ENCODE measurements around the gene DMD.

DNA sequence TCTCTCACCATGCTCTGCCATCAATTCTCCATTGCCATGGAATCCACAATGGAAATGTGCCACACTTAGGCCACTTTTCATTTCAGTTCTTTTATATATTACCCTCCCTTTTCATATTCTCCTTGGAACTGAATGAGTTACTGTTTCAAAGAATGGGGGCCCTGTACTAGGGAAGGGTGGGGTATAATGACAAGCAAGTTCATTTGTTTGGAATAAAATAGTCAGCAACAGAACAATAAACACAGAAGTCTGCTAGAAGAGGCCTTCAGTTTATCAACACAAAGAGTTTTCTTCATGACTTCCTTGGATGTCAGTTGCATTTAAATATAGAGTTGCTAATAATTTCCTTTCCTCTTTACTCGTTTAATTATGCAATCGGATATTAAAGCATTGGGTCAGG is 1661.2 kb downstream of the DMD start:
- TF ChIP-seq, protein P1, sequence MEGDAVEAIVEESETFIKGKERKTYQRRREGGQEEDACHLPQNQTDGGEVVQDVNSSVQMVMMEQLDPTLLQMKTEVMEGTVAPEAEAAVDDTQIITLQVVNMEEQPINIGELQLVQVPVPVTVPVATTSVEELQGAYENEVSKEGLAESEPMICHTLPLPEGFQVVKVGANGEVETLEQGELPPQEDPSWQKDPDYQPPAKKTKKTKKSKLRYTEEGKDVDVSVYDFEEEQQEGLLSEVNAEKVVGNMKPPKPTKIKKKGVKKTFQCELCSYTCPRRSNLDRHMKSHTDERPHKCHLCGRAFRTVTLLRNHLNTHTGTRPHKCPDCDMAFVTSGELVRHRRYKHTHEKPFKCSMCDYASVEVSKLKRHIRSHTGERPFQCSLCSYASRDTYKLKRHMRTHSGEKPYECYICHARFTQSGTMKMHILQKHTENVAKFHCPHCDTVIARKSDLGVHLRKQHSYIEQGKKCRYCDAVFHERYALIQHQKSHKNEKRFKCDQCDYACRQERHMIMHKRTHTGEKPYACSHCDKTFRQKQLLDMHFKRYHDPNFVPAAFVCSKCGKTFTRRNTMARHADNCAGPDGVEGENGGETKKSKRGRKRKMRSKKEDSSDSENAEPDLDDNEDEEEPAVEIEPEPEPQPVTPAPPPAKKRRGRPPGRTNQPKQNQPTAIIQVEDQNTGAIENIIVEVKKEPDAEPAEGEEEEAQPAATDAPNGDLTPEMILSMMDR (IDR thresholded peaks at IDR 0.05; ENCODE audit: borderline replicate concordance, extremely low read depth, low read length, poor library complexity, severe bottlenecking): no peak
- TF ChIP-seq EZH2 (IDR thresholded peaks at IDR 0.05; ENCODE audit: borderline replicate concordance, low read depth, low read length, severe bottlenecking): no peak

Measured in DND-41 (cell line).